ENCODE data around the gene ACCS.

- TF ChIP-seq POLR2A (IDR thresholded peaks at IDR 0.05) (no peak), CTCF (IDR thresholded peaks at IDR 0.05) (no peak)
Measured at GRCh38 chr11:44018829-44019228, 47.2 kb upstream of the ACCS start.

All from vagina (tissue), 2 donors.